Keratinocyte (primary cell): Measurements from ENCODE around the gene RNF175. TPM values are rescaled to one million over a fixed set of nuclear protein-coding genes. Genes with fewer than 3 reads are reported as not detected.

Source experiments
- DNase-seq: peaks from one replicate; pipeline ENCODE4 v3.0.0-alpha.2; 2011; ENCODE audit warnings: low read depth, missing footprints, low spot score
- FAIRE-seq: peaks from 2 replicates; lab custom pipeline; 2011; peaks lifted over from hg19 to GRCh38; lab: Jason Lieb, UNC
- H2AFZ ChIP-seq: 2 replicates; pipeline ENCODE4 v1.6.0; 2012; ENCODE audit warnings: low read length, control low read depth, inconsistent platforms; ENCODE audit not compliant: control insufficient read depth
- H3K27ac ChIP-seq: 2 replicates; pipeline ENCODE4 v1.5.1; 2011; ENCODE audit warnings: low read length; ENCODE audit not compliant: control insufficient read depth, insufficient read depth
- H3K27me3 ChIP-seq: 3 replicates; pipeline ENCODE4 v1.6.0; 2011; ENCODE audit warnings: low read length; ENCODE audit not compliant: control insufficient read depth, insufficient read depth; ENCODE audit errors: extremely low read depth
- H3K36me3 ChIP-seq, 2 experiments: 2 replicates in 1 of 2; 3 replicates in 1 of 2; pipeline ENCODE4 v1.5.1; 2011; ENCODE audit warnings: low read length in 2 of 2, mild to moderate bottlenecking in 1 of 2; ENCODE audit not compliant: control insufficient read depth in 2 of 2, insufficient read depth in 2 of 2; ENCODE audit errors: extremely low read depth in 1 of 2
- H3K4me1 ChIP-seq: 3 replicates; pipeline ENCODE4 v1.5.1; 2011; ENCODE audit warnings: low read length; ENCODE audit not compliant: control insufficient read depth, insufficient read depth; ENCODE audit errors: extremely low read depth
- H3K4me2 ChIP-seq: 3 replicates; pipeline ENCODE4 v1.6.0; 2011; ENCODE audit warnings: low read depth, low read length; ENCODE audit not compliant: control insufficient read depth, insufficient read depth; ENCODE audit errors: extremely low read depth
- H3K4me3 ChIP-seq, 3 experiments: fragments of 200-600 bp in 1 of 3; sonication (generic) in 1 of 3; 2 replicates in 2 of 3; 3 replicates in 1 of 3; pipeline ENCODE4 v1.5.1; 2011 to 2016; ENCODE audit warnings: low read length in 3 of 3, mild to moderate bottlenecking in 3 of 3, control low read depth in 2 of 3, inconsistent platforms in 1 of 3, low read depth in 1 of 3, mixed read lengths in 1 of 3, mixed run types in 1 of 3, moderate library complexity in 1 of 3; ENCODE audit not compliant: control insufficient read depth in 2 of 3, insufficient read depth in 2 of 3; ENCODE audit errors: extremely low read depth in 1 of 3
- H3K79me2 ChIP-seq: 2 replicates; pipeline ENCODE4 v1.6.0; 2012; ENCODE audit warnings: low read length; ENCODE audit not compliant: control insufficient read depth, insufficient read depth
- H3K9ac ChIP-seq: 3 replicates; pipeline ENCODE4 v1.6.0; 2011; ENCODE audit warnings: low read length; ENCODE audit not compliant: control insufficient read depth, insufficient read depth; ENCODE audit errors: extremely low read depth
- H3K9me1 ChIP-seq: 3 replicates; pipeline ENCODE4 v1.6.0; 2011; ENCODE audit warnings: low read length; ENCODE audit not compliant: control insufficient read depth, insufficient read depth; ENCODE audit errors: extremely low read depth
- H3K9me3 ChIP-seq: 2 replicates; pipeline ENCODE4 v1.5.1; 2012; ENCODE audit warnings: low read depth, low read length; ENCODE audit not compliant: control insufficient read depth
- H4K20me1 ChIP-seq: 3 replicates; pipeline ENCODE4 v1.6.0; 2011; ENCODE audit warnings: low read length; ENCODE audit not compliant: control insufficient read depth, insufficient read depth; ENCODE audit errors: extremely low read depth
- CTCF ChIP-seq, 3 experiments: IDR thresholded peaks in 1 of 3; conservative IDR thresholded peaks in 1 of 3; optimal IDR thresholded peaks in 1 of 3; 2 replicates in 2 of 3; 3 replicates in 1 of 3; pipeline versions ENCODE3 to v1.5.1; 2011; ENCODE audit warnings: low read length in 3 of 3, mild to moderate bottlenecking in 3 of 3, moderate library complexity in 2 of 3, control low read depth in 1 of 3, inconsistent platforms in 1 of 3; ENCODE audit not compliant: insufficient read depth in 2 of 3; ENCODE audit errors: extremely low read depth in 1 of 3
- EZH2 ChIP-seq: IDR thresholded peaks from one replicate; pipeline ENCODE4 v1.6.1; 2012; ENCODE audit warnings: inconsistent platforms, mild to moderate bottlenecking, low read length, moderate library complexity
- dilution Hi-C: fragments of 300-500 bp; cut with MboI; formaldehyde crosslinking; loops from one replicate; pipeline ENCODE4 v1.7.0; 2020; ENCODE audit warnings: low sequenced_read_pairs; ENCODE audit not compliant: extremely low pct_ligation_motif_present
- polyA plus RNA-seq, 5 experiments: library from polyadenylated mRNA; depleted of rRNA in 3 of 5; stranded (reverse) in 3 of 5; stranded (forward) in 1 of 5; unstranded in 1 of 5; fragments of >200 nt; gene quantifications; 1 replicate in 1 of 5; 2 replicates in 3 of 5; 3 replicates in 1 of 5; pipeline versions ENCODE4 v1.2.1 to v1.2.3, GENCODE V29; 2011 to 2012; ENCODE audit warnings: missing spikeins in 2 of 5, low read depth in 1 of 5, low replicate concordance in 1 of 5

Gene RNF175
- polyA plus RNA-seq, 1 donor (not counting 4 experiments of a cell fraction or from before 2014, with no cell fraction given), result not detected

- FAIRE-seq (no peak), DNase-seq (no peak)
- Histone ChIP-seq H3K27ac (no peak overlapping the region), H3K27me3 (peaks cover 18% of the 10 kb centered on the region), H3K79me2 (no peaks in the 10 kb centered on the region), H3K9me1 (no peaks in the 10 kb centered on the region), H3K4me3 (no peak overlapping the region), H2AFZ (no peak overlapping the region), H3K9me3 (no peaks in the 10 kb centered on the region), H3K9ac (no peak overlapping the region), H3K36me3 (no peaks in the 10 kb centered on the region), H3K4me1 (no peaks in the 10 kb centered on the region), H3K4me2 (peak overlapping the region; percentile 66), H4K20me1 (no peaks in the 10 kb centered on the region)
- dilution Hi-C loops, result no loop called here
- peak; percentile 6 for TF ChIP-seq EZH2
- no peak for TF ChIP-seq CTCF (optimal IDR thresholded peaks at IDR 0.05 in 1 of 3, IDR thresholded peaks at IDR 0.05 in 1 of 3, conservative IDR thresholded peaks at IDR 0.05 in 1 of 3; ENCODE audit: extremely low read depth in 1 of 3, insufficient read depth in 2 of 3, low read length in 3 of 3)
Measured at GRCh38 chr4:153758688-153759406, 977 bp downstream of the RNF175 start.

- no peak overlapping the region for H3K4me2 ChIP-seq
- no peaks in the 10 kb centered on the region for H3K4me1 ChIP-seq
- H2AFZ ChIP-seq, result no peak overlapping the region
- H3K79me2 ChIP-seq, result no peaks in the 10 kb centered on the region
- no peak overlapping the region for H3K9ac ChIP-seq
- H3K4me3 ChIP-seq, result no peak overlapping the region
- H3K27me3 ChIP-seq, result peaks cover 15% of the 10 kb centered on the region
- H3K9me3 ChIP-seq, result no peaks in the 10 kb centered on the region
- H4K20me1 ChIP-seq, result no peaks in the 10 kb centered on the region
- H3K36me3 ChIP-seq, result no peaks in the 10 kb centered on the region
- no peaks in the 10 kb centered on the region for H3K9me1 ChIP-seq
- no peak overlapping the region for H3K27ac ChIP-seq
- FAIRE-seq (no peak), DNase-seq (no peak)
- dilution Hi-C loops, result no loop called here
- TF ChIP-seq EZH2, result no peak
- no peak for TF ChIP-seq CTCF (optimal IDR thresholded peaks at IDR 0.05 in 1 of 3, IDR thresholded peaks at IDR 0.05 in 1 of 3, conservative IDR thresholded peaks at IDR 0.05 in 1 of 3; ENCODE audit: extremely low read depth in 1 of 3, insufficient read depth in 2 of 3, low read length in 3 of 3)
Measured at GRCh38 chr4:153758136-153758535, 1.7 kb downstream of the RNF175 start.
